ENCODE data around the gene SPAG8.

SPAG8 gene

DNA sequence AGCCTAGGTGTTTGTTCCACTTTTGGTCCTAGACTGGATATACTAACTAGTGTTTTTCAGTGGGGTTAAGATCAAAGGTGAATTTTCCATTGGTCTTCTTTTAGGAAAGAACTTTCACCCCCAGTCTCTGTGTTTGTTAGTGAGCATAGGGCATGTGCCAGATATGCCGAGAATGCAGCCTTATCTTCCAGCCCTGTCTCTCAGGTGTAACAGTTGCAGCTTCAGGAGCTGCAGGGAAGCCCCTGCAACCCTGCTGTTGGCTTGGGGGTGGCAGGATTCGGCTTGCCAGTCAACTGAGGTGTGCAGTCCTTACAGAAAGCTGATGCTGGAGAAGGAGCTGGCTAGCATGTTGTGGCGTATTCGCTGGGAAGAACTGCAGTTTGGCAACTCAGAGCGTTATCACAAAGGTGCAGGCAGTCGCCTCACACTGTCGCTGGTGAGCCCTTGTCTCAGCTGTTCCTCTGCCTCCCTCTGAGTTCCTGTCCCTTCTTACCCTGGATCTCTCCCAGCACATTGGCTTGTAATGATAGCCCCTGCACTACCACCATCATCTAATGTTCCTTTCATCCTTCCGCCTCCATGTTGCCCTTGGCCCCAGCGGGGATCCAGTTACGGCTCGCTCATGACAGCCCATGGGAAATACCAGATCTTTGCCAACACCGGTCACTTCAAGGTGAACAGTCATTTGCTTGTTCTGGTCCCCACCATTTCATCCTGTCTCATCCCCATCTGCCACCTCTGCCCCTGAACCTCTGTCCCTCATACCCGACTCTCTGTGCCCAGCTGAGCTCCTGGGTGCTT lies 10.5 kb downstream of the SPAG8 start:
- DNase-seq, result no peak

DNA sequence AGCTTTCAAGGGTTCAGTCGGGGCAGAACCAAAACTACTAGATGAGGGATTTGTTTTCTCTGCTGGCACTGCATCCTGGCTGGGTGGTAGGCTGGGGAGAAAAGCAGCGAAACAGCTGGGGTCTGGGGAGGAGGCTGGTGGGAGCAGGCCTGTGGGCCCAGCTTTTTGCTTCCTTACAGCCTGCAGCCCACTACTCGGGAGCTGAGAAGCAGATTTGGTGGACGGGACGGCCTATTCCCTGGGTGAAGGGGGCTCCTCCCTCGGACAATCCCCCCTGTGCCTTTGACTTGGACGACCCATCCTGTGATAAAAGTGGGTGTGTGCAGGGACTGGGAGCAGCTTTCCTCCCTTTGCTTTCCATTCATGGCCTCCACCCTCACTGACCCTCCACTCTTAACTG lies 11.5 kb downstream of the SPAG8 start:
- no peak for DNase-seq

DNA sequence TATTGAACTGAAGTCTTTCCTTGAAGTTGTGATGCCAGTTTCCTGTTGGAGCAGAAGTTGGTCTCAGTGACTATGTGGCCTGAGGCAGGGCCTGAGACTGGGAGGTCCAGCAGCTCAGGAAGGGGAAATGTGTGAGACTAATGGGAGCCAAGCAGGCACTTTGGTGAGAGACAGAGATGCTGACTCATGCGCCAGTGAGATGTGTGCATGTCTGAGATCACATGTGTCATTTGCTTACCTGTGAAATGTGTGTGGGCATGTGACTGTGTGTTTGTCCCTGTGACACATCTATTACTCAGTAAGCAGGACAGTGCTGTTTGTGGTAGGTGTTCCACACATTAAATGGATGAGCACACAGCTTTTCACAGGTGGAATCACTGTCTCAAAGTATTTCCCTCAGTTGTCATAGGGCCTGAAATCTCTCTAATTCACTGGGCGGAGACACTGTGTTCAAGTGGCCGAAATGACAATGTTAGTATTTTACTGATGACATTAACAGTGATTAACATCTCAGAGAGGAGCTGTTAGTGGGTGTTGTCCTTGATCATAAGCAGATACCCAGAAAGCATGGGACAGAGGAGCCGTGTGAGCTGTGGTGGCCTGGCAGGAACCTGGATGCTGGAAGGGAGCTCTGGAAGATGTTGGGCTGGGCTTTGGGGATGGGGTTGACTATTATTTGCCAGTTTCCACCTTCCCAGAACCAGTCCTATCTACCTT lies 13.2 kb downstream of the SPAG8 start:
- DNase-seq, result no peak

DNA sequence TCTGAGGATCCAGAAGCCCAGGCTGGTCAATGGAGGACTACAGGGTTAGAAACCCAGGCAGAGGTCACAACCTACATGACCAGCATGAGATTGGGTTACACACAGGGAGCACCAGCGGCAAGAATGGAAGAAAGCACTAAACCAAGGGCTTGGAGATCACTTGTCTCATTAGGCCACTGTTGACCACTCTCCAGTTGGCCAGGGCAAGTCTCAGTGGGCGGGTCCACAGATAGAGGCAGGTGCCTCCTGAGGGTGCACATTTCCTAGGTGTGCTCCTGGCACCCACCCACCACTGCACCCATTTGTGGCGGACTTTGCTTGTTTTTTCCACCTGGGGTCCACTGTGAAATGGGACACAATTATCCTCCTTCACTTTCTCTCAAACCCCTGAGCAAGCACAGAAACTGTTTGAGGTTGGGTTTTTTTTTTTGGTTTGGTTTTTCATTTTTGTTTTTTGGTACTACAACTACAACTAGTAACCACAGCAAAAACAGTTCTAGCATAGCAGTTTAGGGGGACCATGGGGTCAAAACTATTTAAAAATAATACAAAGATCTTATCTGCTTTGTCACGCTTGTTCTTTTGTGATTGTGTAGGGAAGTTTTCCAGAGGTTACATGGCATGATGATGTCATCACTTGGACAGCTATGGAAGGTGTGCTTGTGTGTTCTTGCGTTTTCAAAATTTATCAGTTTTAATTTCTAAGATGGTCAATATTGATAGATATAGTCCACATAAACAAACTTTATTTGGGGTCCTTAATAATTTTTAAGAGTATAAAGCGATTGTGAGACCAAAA lies 14.6 kb downstream of the SPAG8 start:
- no peak for DNase-seq

DNA sequence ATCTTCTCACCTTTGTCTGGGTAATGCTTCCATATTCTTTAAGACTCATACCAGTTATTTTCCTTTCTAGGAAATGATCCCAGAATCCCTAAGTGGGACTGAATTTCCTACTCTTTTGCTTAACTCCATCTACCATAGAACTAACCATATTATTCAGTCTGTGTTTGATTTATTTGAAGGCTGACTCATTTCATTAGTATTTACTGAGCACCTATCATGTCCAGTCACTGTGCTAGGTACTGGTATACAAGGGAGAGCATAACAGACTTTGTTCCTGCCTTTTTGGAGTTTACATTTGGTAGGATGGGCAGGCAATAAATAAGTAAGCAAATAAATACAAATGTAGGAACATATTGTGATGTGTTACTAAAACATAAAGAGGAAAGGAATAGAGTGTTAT lies 16.4 kb downstream of the SPAG8 start:
- no peak for DNase-seq

DNA sequence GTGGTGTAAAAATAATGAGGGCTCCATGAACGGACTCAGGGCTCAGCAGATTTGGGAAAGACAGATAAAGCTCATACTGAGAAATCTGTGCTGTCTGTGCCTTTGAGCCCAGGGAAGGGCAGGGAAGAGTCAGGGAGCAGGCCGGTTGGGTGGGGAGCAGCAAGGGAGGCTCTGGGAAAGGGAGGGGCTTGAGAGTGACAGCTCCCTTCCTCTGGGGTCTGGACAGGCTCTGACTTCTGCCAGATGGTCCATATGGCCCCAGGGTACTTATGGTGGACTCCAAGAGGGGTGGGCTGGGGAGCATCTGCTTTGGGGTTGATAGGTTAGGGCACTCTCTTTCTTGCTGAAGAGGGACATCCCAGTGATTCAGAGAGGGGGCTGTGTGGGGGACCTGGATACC lies 18.6 kb downstream of the SPAG8 start:
- no peak for DNase-seq

DNA sequence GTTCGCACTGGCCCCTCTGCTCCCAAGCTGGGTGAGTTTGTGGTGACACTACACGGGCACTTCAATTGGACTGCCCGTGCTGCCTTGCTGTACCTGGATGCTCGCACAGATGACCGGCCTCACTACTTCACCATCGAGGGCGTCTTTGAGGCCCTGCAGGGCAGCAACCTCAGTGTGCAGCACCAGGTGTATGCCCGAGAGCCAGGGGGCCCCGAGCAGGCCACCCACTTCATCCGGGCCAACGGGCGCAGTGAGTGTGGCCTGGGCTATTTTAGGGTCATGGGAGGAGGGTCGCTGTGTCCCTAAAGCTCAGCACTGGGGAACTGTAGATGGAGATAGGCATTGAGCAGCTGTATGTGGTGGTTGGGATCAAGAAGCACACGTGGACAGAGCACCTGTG lies 19.2 kb downstream of the SPAG8 start:
- DNase-seq, result no peak

DNA sequence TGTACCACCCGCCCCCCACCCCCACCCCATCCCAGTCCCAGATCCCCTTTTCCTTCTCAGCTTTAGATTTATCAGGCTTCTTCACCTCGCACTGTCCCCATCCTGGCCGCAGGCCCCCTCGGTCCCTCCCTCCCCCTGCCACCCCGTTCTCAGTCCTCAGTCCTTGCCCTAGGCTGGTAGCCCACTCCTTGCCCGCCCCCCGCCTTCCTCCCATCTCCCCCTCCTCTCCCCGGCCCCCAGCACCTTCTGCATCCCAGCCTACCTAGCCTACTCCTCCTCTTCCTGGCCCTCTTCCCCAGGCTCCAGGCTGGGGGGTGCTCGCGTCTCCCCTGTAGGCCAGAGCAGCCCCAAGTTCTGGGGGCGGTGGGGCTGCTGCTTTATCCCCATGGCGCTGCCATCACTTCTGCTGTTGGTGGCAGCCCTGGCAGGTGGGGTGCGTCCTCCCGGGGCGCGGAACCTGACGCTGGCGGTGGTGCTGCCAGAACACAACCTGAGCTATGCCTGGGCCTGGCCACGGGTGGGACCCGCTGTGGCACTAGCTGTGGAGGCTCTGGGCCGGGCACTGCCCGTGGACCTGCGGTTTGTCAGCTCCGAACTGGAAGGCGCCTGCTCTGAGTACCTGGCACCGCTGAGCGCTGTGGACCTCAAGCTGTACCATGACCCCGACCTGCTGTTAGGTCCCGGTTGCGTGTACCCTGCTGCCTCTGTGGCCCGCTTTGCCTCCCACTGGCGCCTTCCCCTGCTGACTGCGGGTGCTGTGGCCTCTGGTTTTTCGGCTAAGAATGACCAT lies 19.8 kb downstream of the SPAG8 start:
- no peak for DNase-seq

DNA sequence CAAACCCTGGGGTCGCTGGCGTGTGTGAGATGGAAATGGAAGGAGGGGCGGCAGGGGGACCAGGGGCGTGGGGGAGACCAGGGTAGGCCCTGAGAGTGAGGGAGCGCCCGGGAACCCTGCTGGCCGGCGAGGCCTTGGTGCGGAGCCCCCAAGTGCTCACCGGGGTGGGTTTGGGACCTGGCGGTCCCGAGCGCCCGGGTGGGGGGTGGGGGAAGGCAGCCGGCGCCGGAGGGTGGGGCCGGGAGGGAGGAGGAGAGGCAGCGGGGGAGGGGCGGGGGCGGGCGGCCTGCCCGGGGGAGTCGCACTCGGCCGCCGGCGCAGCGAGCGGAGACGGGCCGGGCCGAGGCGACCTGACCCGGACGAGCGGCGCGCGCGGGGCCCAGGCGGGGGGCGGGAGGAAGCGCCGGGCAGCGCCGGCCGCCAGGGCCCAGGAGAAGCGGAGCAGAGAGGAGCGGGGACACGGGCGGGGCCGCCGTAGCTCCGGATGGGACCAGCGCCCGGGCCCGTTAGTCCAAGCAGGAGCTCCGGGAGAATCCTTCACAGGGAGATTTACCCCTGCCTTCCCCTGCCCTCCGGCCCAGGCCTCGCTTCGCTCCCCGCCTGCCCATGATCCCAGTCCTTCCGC lies 20.7 kb downstream of the SPAG8 start, which contains the start of gene NPR2:
TSS of gene NPR2 (plus strand) at position 295 of the 625 bp plus-strand sequence. CDS start 818 bp downstream, outside the sequence.
- no peak for DNase-seq

DNA sequence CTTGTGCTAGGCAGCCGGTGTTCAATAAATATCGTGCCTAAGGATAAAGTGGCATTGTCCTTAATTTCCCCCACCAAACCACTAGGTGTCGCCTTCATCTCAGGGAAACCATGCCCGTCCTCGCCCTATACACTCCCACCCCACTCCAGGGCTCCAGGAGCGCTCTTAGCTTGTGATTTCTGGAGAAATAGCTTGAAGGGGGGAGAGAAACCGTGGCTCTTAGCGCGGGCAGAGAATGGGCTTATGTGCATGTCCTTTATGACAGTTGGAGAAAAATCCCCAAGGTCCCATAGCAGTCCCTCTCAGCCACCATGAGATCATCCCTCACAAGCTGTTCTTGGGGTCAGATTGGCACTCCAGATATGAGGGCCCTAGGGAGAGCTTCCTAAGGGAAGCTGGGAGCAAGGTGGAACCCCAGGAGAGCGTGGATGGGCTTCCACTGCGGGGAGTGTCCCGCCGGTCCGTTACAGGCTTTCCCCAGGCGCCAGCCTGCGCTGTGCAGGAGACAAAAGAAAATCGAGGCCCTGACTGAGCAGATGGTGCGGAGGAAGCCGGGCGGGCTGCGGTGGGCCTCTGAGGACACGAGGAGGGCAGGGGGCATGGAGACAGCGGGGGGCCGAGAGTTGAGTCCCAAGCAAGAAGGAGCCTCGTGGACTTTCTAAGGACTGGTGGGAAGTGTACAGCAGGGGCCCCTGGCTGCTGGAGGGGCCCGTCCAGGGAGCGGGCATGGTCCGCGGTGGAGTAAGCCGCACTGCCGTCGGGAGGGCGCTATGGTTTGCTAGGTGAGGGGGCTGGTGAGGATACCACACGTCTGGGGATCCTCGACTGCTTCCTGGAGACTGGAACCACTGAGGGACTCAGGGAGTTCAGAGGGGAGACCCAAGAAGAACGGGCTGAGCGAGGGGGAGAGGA lies 21.4 kb downstream of the SPAG8 start:
- peak; percentile 78 for DNase-seq

DNA sequence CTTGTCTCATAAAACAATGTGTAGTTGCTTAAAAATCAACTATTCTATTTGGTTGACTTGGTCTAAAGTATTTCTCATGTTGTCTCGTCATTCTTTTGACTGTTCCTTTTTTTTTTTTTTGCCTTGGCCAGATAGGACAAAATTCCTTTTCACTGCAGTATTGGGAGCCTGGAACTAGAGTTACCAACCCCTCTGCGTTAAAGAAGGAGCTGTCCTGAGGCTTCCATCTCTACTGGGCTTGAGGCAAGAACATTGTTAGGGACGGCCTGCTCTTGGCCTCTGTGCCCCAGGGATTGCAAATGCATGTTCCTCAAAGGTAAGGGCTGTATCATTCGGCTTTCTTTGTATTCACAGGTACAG lies 22.1 kb downstream of the SPAG8 start:
- no peak for DNase-seq

DNA sequence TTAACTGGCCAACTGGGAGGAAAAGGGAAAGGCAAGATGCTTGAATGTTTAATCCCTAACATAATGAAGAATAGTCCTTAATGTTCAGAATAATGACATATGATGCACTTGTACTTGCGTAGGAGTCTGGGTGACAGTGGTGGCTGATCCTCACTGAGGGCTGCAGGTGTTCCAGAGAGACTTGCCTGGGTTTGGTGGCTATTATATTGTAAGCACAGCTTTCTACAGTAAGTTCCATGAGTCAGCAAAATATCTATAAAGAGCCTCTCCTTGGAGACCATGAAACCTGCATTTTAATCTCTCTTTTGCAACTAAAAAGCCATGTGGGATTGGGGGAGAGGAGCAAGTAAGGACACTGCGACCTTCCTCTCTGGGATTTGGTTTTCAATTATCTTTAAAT lies 22.5 kb downstream of the SPAG8 start:
- no peak for DNase-seq

DNA sequence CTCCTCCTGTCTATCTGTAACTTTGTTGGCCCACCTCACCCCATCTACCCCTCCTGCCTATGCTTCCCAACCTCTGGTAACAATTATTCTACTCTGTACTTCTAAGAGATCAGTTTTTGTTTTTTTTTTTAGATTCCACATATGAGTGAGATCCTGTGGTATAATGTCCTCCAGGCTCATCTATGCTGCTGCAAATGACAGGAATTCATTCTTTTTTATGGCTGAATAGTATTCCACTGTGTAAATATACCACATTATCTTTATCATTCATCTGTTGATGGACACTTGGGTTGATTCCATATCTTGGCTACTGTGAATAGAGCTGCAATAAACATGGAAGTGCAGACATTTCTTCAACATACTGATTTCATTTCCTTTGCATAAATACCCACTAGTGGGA lies 28.6 kb downstream of the SPAG8 start:
- no peak for DNase-seq

DNA sequence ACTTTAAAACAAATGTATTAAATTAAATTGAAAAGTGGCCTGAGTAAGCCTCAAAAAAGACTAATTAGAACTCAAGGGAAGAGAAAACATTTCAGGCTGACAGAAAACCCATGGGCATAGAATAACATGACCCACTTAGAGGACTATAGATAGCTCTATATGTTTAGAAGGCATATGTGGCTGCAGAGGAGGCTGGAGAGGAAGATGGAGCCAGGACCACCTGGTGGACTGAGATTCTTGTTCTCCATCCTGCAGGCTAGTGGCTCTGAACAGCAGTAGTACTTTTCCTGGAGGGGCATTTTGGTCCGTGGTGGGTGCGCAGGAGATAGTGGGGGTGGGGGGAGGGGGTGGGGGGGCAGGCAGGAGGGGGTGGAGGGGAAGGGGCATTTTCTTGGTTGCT lies 31.0 kb downstream of the SPAG8 start:
- DNase-seq, result no peak

DNA sequence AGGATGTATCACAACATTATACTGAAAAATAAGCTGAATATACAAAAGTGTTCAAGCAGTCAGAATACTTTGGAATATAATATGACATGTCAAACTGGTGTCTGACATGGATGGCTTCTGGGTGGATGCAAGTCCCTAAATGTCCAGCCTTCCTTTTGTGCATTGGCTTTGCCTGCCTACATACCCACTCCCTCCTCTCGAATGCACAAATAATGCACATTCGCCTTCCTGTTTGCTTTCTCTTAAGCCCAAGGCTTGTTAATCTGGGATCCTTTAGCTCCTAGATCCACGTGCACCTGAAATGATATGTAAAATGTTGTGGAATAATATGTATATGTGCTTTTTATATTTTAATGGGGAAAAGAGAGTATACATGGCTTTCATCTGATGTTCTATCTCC lies 33.6 kb downstream of the SPAG8 start:
- no peak for DNase-seq

DNA sequence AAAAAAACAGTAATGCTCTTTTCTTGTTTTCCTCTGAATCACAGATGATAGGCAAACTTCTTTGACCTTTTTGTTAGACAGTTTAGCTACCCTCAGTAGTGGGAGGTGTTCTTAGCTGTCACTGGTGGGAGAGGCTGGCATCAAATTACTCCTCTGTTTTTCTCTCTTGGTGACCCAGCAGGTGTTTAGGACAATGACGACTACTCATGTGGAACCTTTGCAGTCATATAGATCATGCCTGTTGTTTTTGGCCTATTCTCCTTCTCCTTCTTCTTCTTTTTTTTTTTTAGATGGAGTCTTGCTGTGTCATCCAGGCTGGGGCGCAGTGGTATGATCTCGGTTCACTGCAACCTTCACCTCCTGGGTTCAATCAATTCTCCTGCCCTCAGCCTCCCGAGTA lies 36.0 kb downstream of the SPAG8 start:
- DNase-seq, result peak; percentile 97

DNA sequence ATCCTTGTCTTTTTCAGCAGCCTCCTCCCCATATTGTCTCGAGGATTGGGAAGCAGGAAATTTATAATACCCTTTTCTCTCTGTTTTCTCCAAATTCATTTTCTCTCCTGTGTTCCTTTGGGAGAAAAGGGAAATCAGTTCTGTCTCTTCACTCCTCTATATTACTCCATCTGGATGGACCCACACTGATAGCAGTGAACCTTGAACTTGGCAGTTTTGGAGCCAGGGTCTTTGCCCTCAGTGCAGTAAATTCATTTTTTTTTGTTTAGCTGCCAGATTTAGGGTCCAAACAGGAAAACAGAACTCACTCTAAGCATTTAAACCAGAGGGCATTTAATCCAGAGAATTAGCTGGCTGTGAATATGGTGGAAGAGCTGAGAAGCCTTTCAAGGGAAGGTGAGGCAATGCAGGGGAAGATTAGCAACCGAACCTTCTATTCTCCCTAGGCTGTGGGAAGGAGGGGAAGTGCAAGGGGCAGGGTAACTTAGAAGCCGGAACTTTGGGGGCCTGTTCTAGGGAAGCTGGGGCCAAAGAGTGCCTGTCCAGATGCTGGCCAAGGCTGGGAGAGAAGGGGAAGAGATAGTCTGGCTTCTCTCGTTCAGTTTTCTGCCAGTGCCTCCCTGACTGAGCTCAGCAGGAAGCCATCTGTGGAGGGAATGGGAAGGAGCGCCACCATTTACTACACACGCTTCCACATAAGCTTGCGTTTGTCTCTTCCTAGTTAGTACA lies 37.0 kb downstream of the SPAG8 start:
- peak; percentile 79 for DNase-seq

DNA sequence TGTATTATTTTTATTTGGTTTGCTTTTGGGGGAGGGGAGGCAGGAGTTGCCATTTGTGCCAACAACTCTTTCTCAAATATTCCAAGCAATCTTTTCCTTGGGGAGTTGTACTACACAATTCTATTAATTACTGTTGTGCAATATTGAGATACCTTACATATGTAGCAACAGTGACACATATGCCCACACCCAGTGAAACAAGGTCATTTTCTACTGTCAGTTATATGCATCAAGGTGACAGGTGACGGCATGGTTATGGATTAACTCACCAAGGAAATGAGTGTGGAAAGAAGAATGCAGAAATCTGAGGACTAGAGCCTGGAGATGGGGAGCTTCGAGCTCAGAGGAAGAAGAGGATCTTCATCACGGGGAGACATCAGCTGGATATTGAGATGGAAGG lies 40.1 kb downstream of the SPAG8 start:
- DNase-seq, result no peak

DNA sequence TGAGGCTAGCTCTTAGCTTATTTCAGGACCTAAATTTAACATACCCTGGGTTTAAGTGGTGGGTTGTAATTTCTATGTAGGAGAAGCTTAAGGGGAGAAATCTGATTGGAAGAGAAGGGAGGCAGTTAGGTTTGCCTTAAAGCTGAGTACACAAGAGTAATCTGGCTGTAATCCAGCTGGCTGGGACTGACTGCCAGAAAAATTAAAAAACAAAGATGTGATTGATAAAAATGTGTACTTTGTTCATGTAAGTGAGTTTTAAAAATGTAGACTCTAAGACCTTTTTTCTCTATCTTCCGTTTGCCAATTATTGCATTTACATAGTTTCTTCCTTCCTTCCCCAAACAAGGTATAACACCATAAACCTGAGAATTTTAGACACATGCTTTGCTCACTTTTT lies 40.5 kb downstream of the SPAG8 start:
- DNase-seq, result peak; percentile 98

DNA sequence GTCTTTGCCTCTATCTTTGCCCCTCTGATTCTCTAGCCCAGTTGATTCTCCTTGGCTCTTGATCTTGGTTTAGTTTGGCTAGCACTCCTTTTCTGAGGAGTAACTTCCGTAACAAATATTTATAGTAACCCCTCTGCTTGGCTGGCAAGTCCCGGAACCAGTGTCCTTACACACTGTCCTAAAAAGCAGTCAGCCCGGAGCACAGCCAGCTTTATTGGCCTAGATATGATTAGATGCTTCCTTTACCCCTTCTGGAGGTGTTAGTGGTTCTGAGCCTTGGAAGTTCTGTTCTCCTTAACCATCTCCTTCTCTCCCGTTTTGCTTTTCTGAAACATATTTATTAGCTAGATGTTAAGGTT lies 41.0 kb downstream of the SPAG8 start:
- peak; percentile 85 for DNase-seq

DNA sequence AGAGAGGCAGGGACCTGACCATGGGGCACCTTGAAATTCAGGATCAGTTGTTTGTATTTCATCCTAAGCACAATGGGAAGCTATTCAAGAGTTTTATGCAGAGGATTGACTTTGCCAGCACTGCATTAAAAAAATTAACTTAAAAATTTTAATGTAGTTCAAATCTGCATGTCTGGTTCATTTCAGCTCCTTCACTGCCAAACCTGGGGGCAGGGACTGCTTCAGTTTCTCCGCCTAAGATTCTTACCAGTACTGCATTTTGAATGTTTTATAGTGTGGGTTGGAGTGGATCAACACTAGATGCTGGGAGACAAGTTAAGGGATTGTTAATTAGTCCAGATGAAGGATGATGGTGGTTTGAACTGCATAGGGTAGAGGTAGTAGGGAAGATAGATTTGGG lies 42.3 kb downstream of the SPAG8 start:
- no peak for DNase-seq

Measured in NCI-H1092 treated with DMSO at 0.1 percent for 48 hours (cell line).